C4-2B (cell line): Measurements from ENCODE around the gene IL26.

Experiments used
- CTCF ChIP-seq: fragments of 450-650 bp; conservative IDR thresholded peaks from 2 replicates; pipeline ENCODE4 v1.5.1; 2017; ENCODE audit warnings: mild to moderate bottlenecking
- ZFX ChIP-seq: fragments of 450-650 bp; IDR thresholded peaks from 2 replicates; pipeline ENCODE4 v1.6.1; 2017

- TF ChIP-seq CTCF: no peak
- no peak for TF ChIP-seq ZFX
These were observed 14.7 kb downstream of the IL26 start for GRCh38 chr12:68210875-68211274.
